ENCODE results near the gene DYDC1. TPM values are rescaled to one million over a fixed set of nuclear protein-coding genes. Genes with fewer than 3 reads are reported as not detected.

The DYDC1 gene
- total RNA-seq, 4 donors from 2014 or later = not detected

DNA sequence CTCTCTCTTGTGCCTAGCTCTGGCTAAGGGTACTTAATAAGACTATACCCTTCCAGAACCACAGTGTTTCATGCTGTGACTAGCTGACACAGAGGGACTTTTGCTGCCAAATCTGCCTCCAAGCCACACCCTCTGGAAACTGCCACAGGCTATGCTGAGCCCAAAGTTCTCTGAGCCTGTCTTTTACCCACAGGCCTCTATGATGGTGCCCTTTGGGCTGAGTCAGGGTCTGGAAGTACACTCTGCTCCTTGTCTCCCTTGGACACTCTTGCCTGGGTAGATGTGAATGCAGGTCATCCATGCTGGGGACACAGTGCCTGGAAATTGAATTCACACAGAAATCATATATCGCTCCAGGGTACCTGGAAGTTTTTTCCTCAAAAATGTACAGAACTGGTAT lies 22.6 kb downstream of the DYDC1 start:
- TF ChIP-seq, protein P1, sequence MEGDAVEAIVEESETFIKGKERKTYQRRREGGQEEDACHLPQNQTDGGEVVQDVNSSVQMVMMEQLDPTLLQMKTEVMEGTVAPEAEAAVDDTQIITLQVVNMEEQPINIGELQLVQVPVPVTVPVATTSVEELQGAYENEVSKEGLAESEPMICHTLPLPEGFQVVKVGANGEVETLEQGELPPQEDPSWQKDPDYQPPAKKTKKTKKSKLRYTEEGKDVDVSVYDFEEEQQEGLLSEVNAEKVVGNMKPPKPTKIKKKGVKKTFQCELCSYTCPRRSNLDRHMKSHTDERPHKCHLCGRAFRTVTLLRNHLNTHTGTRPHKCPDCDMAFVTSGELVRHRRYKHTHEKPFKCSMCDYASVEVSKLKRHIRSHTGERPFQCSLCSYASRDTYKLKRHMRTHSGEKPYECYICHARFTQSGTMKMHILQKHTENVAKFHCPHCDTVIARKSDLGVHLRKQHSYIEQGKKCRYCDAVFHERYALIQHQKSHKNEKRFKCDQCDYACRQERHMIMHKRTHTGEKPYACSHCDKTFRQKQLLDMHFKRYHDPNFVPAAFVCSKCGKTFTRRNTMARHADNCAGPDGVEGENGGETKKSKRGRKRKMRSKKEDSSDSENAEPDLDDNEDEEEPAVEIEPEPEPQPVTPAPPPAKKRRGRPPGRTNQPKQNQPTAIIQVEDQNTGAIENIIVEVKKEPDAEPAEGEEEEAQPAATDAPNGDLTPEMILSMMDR (IDR thresholded peaks at IDR 0.05) = no peak
- no peak for TF ChIP-seq POLR2A (IDR thresholded peaks at IDR 0.05)
- 66 to 85% methylated on average over 1 of the region's 1 CpG for WGBS, 2 donors
- H3K4me3 ChIP-seq (ENCODE audit: low read depth, poor library complexity, severe bottlenecking) = no peak overlapping the region

GRCh38 chr10:80324891-80325364 lies 31.6 kb downstream of the DYDC1 start:
- no peak overlapping the region for H3K4me3 ChIP-seq (ENCODE audit: low read depth, poor library complexity, severe bottlenecking)
- DNase-seq (ENCODE audit: low spot score in 2 of 2) = no peak
- intact Hi-C loops (cut with DNase I; ENCODE audit: low total_unique reads) = no loop called here
- TF ChIP-seq POLR2A (IDR thresholded peaks at IDR 0.05) = no peak
- TF ChIP-seq, protein P1 (IDR thresholded peaks at IDR 0.05) = no peak
- WGBS, 2 donors = 86 to 88% methylated on average over 6 of the region's 6 CpGs

More for the DNA sequence above, 22.6 kb downstream of the DYDC1 start:
- intact Hi-C loops (cut with DNase I; ENCODE audit: low total_unique reads) = no loop called here
- no peak for DNase-seq (ENCODE audit: low spot score in 2 of 2)

DNA sequence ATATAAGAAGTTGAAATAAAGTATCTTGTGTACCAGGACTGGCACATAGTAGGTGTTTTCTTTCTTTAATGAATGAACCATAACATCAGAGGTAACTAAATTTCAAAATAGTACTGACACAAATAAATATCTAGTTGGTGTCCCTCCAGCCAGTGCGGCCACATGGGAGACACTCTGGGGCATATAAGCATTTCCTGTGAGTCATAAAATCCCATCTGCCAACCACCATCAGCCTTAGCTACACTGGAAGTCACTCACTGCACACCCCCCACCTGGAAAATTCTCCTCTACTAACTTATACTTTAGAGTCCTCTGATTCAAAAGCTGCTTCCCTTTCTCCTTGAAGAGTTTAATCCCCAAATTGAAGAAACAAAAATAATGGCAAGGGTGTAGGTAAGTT lies 32.5 kb downstream of the DYDC1 start:
- H3K4me3 ChIP-seq (ENCODE audit: low read depth, poor library complexity, severe bottlenecking) = no peak overlapping the region
- 13 to 32% methylated on average over 1 of the region's 1 CpG for WGBS, 2 donors
- intact Hi-C loops (cut with DNase I; ENCODE audit: low total_unique reads) = no loop called here
- no peak for DNase-seq (ENCODE audit: low spot score in 2 of 2)
- TF ChIP-seq POLR2A (IDR thresholded peaks at IDR 0.05) = no peak
- TF ChIP-seq, protein P1 (IDR thresholded peaks at IDR 0.05) = no peak

DNA sequence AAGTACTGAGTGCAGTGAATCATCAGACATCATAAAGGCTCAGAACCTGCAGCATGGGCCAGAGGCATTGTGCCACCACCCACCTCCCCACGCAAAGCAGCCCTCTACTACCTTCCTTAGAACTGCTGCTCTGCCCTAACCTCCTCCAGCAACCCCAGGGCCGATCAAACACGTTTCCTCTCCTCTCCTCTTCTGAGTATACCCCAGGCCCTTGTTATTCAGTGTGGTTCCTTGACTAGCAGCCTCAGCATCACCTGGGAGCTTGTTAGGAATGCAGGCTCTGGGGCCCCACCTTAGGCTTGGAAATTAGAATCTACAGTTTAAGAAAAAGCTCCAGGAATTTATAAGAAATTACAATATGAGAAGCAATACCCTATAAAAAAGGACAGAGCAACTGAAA lies 33.2 kb downstream of the DYDC1 start:
- WGBS, 2 donors = 67 to 71% methylated on average over 3 of the region's 3 CpGs
- TF ChIP-seq, protein P1 (IDR thresholded peaks at IDR 0.05) = no peak
- no peak for TF ChIP-seq POLR2A (IDR thresholded peaks at IDR 0.05)
- intact Hi-C loops (cut with DNase I; ENCODE audit: low total_unique reads) = no loop called here

DNA sequence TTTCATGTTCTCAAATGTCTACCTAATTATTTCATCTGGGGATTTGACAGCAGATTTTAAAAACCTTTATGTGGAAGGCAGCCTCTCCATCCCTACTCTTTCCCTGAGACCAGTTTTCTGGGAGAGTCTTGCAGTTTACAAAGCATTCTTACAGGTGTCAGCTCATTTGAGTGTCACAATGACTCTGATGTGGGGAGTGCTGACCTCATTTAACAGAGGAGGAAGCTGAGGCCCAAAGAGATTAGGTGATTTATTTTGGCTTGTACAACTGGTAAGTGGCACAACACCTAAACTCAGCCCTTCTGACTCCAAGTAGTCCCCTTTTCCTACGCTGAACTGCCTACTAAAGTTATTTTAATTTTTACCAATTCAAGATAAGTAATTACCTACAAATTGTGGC lies 33.8 kb downstream of the DYDC1 start:
- intact Hi-C loops (cut with DNase I; ENCODE audit: low total_unique reads) = no loop called here
- TF ChIP-seq, protein P1 (IDR thresholded peaks at IDR 0.05) = no peak
- no peak for TF ChIP-seq POLR2A (IDR thresholded peaks at IDR 0.05)
- H3K4me3 ChIP-seq (ENCODE audit: low read depth, poor library complexity, severe bottlenecking) = no peak overlapping the region
- WGBS, 2 donors = 60 to 83% methylated on average over 1 of the region's 1 CpG
- no peak for DNase-seq (ENCODE audit: low spot score in 2 of 2)

More for the DNA sequence above, 33.2 kb downstream of the DYDC1 start:
- DNase-seq (ENCODE audit: low spot score in 2 of 2) = no peak
- no peak overlapping the region for H3K4me3 ChIP-seq (ENCODE audit: low read depth, poor library complexity, severe bottlenecking)

DNA sequence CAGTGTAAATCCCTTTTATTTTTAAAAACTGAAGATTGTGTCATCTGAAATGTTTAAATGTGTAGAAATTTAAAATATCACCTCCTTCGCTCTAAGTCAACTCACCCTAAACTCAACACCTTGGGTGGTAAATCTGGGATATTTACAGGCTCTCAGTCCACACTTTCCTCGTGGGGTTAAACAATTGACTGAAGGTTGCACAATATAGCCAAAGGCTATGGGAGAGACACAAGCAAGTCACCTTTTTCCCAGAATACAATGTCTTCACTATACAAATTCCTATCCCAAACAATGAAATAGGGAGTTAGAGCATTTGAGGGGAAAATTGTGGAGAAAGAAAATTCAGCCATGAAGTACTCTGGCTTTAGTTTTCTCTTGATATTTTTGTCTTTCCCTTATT lies 34.4 kb downstream of the DYDC1 start:
- intact Hi-C loops (cut with DNase I; ENCODE audit: low total_unique reads) = no loop called here
- no peak for DNase-seq (ENCODE audit: low spot score in 2 of 2)
- no peak for TF ChIP-seq POLR2A (IDR thresholded peaks at IDR 0.05)
- TF ChIP-seq, protein P1 (IDR thresholded peaks at IDR 0.05) = no peak
- 69 to 75% methylated on average over 2 of the region's 2 CpGs for WGBS, 2 donors
- H3K4me3 ChIP-seq (ENCODE audit: low read depth, poor library complexity, severe bottlenecking) = no peak overlapping the region

Data from lower leg skin (tissue), 4 donors.